ENCODE measurements around the gene SMIM22.
"Not testable (repeated sequence)": the region's sequence is repeated elsewhere in the genome, so short reads cannot be mapped to it uniquely, and the experiment has no call there.

Gene SMIM22

DNA sequence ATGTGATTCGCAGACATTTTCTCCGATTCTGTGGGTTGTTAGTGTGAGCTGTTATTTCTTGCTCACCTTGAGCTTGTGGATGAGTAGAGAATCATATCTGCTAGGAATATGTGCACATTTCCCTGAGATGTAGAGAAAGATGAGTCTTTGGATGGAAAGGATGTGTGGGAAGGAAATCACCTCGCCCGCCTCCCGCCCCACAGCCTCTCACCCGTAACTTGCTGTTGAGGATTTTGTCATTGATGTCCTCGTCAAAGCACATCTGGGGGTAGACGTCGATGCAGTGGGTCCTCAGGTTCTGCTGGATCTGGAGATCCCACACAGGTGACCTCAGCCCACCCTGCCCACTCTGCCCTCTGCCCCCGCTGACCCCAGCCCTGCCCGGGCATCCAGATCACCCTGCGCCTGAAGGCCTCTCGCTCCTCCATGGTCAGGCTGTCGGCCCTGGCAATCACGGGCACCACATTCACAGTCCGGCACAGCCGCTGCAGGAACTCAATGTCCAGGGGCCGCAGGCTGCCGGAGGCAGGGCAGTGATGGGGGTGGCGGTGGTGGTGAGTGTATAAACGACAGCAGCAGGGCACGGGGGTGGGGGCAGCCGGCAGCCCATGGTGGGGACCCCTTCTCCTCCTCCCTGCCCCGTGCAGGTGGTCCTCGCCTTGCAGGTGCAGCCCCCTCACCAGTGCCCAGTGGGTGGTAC lies 11.8 kb upstream of the SMIM22 start:
- no peaks in the 10 kb centered on the region for H3K27me3 Mint-ChIP-seq (ENCODE audit: low read depth)
- no peak overlapping the region for H3K27ac Mint-ChIP-seq
- H3K9me3 Mint-ChIP-seq: no peaks in the 10 kb centered on the region
- H3K4me1 Mint-ChIP-seq (ENCODE audit: low read depth): no peaks in the 10 kb centered on the region
- no peaks in the 10 kb centered on the region for H3K36me3 Mint-ChIP-seq (ENCODE audit: low read depth)
- no peak overlapping the region for H3K4me3 Mint-ChIP-seq

DNA sequence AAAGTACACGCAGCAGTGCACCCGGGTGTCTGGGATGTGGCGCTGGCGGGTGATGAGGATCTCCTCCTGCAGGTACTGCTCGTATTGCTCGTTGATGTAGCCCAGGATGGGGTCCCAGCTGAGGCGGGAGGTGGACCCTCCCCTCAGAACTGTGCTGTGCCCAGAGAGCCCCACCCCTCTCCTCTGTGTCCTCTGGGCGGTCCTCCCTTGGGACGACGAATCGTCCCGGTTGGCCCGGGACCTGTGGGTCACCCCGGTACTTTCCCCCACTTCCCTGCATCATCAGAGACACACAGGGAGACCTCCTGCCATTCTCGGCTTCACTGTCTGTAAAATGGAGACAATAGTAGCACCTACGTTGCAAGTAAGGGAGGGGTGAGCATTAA lies 11.2 kb upstream of the SMIM22 start:
- Mint-ChIP-seq H3K36me3 (ENCODE audit: low read depth) (no peaks in the 10 kb centered on the region), H3K4me1 (ENCODE audit: low read depth) (no peaks in the 10 kb centered on the region), H3K4me3 (no peak overlapping the region), H3K9me3 (no peaks in the 10 kb centered on the region), H3K27me3 (ENCODE audit: low read depth) (no peaks in the 10 kb centered on the region), H3K27ac (no peak overlapping the region)

DNA sequence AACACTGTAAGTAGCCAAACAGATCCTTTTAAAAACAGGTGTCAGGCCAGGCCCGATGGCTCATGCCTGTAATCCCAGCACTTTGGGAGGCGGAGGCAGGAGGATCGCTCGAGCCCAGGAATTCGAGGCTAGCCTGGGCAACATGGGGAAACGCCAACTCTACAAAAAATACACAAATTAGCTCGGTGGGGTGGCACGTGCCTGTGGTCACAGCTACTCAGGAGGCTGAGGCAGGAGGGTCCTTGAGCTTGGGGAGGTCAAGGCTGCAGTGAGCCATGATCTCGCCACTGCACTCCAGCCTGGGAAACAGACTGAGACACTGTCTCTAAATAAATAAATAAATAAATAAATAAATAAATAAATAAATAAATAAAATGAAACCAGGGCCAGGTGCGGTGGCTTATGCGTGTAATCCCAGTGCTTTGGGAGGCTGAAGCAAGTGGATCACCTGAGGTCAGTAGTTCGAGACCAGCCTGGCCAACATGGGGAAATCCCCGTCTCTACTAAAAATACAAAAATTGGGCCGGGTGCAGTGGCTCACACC lies 10.7 kb upstream of the SMIM22 start:
- not testable (repeated sequence) for H3K27ac Mint-ChIP-seq; H3K4me3 Mint-ChIP-seq; H3K9me3 Mint-ChIP-seq; H3K36me3 Mint-ChIP-seq (ENCODE audit: low read depth); H3K4me1 Mint-ChIP-seq (ENCODE audit: low read depth); H3K27me3 Mint-ChIP-seq (ENCODE audit: low read depth)

DNA sequence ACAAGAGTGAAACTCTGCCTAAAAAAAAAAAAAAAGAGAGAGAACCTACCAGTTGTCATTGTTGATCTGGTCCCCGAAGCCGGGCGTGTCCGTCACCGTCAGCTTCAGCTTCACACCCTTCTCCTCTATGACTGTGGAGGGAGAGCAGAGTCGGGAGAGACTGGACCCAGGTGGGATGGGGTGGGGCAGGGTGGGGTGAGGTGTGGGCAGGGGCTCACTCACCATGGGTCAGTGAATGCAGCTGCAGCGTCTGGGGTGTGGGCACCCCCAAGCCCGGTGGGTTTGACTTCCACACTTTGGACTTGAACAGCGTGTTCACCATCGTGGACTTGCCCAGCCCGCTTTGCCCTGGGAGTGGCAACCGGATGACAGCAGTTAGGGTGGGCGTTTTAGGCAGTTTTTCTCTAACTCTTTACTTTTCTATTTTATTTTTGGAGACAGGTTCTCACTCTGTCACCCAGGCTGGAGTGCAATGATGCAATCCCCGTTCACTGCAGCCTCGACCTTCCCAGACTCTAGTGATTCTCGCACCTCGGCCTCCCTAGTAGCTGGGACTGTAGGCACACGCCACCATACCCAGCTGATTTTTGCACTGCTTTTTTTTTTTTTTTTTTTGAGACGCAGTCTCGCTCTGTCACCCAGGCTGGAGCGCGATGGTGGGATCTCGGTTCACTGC lies 9.3 kb upstream of the SMIM22 start:
- Mint-ChIP-seq H3K36me3 (ENCODE audit: low read depth) (no peaks in the 10 kb centered on the region), H3K4me1 (ENCODE audit: low read depth) (peaks cover 3% of the 10 kb centered on the region), H3K9me3 (no peaks in the 10 kb centered on the region), H3K27ac (no peak overlapping the region), H3K4me3 (no peak overlapping the region), H3K27me3 (ENCODE audit: low read depth) (no peaks in the 10 kb centered on the region)

DNA sequence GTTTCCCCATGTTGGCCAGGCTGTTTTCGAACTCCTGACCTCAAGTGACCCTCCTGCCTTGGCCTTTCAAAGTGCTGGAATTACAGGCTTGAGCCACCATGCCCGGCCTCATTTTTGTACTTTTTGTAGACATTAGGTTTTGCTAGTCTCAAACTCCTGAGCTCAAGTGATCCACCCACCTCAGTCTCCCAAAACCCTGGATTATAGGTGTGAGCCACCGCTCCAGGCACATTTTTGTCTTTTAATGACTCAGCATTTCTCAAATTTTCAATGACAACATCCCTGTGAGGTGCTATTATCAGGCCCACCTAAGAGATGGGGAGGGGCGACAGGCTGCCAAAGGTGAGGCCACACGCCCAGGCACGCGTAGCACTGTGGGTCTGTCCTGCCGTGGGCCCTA lies 8.1 kb upstream of the SMIM22 start:
- Mint-ChIP-seq H3K4me1 (ENCODE audit: low read depth) (peaks cover 3% of the 10 kb centered on the region), H3K36me3 (ENCODE audit: low read depth) (no peaks in the 10 kb centered on the region), H3K4me3 (no peak overlapping the region), H3K9me3 (no peaks in the 10 kb centered on the region), H3K27ac (no peak overlapping the region), H3K27me3 (ENCODE audit: low read depth) (no peaks in the 10 kb centered on the region)

DNA sequence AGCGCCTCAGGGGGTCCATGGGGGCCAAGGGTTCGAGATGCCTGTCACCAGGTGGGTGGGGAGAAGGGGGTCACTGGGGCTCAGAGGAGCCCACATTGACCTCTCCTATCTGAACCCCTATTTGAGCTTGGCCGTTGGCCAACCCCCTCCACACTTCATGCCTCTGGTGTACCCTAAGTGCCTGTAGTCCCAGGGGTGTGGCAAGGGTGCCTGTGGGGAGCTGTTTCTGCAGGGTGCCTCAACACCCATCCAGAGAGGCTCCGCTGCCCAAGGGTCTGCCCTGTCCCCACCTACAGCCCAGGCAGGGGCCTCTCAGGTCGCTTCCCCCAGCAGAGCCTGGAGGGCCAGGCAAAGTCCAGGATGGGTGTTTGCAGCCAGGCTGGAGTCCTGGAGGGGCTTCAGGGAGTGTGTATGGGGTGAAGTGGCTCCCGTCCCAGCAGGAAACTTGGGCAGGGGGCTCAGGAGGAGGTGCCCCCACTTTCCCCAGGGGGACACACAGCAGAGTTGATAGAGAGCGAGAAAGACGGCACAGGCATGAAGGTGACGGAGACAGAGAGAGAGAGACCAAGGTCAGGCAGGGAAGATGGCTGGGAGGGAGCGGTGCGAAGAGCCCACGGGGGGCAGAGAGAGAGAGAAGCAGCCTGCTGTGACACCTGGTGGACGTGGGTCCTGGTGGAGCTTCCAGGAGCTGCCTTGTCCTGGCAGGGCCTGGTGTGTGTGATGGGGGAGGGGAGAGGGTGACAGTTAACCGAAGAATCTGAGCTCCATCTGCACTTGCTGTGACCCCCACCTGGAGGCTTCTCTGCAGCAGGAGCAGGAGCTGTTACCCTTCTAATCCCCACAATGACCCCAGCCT lies 7.3 kb upstream of the SMIM22 start, which contains the start of gene SEPTIN12:
Gene SEPTIN12, minus strand, starts transcription at position 719 of the 856 bp plus-strand sequence. Its CDS starts 700 bp downstream, at position 19.
- Mint-ChIP-seq H3K27me3 (ENCODE audit: low read depth) (no peaks in the 10 kb centered on the region), H3K27ac (no peak within 1 kb of the TSS), H3K36me3 (ENCODE audit: low read depth) (no peaks in the 10 kb centered on the region), H3K4me1 (ENCODE audit: low read depth) (peaks cover 3% of the 10 kb centered on the region), H3K4me3 (no peak within 1 kb of the TSS), H3K9me3 (no peaks in the 10 kb centered on the region)

DNA sequence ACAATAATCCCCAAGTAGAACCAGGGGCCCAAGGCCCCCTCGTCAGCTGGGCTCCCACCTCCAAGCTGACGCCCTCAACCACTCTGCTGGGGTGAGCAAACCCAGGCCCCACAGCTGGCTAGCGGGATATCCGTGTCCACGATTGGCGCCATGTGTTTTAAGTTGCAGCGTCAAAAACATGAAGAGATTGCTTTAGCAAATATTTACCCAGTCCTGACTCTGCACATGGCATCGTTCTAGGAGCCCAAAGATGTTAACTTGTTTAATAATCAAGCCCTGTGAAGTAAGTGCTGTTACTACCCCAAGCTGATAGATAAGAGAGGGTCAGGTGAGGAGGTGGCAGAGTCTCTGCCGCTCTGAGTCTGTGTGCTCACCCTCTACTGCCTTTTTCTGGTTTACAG lies 6.7 kb upstream of the SMIM22 start:
- H3K27ac Mint-ChIP-seq: no peak overlapping the region
- no peaks in the 10 kb centered on the region for H3K9me3 Mint-ChIP-seq
- no peaks in the 10 kb centered on the region for H3K36me3 Mint-ChIP-seq (ENCODE audit: low read depth)
- no peak overlapping the region for H3K4me3 Mint-ChIP-seq
- no peaks in the 10 kb centered on the region for H3K27me3 Mint-ChIP-seq (ENCODE audit: low read depth)
- peaks cover 3% of the 10 kb centered on the region for H3K4me1 Mint-ChIP-seq (ENCODE audit: low read depth)

DNA sequence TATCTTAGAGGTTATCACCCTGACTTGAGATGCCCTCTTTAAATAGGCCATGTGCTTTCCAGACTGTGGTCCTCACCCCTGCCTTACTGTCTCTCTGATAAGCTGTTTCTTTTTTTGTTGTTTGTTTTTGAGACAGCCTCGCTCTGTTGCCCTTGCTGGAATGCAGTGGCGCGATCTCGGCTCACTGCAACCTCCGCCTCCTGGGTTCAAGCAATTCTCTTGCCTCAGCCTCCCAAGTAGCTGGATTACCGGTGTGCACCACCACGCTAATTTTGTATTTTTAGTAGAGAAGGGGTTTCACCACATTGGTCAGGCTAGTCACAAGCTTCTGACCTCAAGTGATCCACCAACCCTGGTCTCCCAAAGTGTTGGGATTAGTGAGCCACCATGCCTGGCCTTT lies 6.3 kb upstream of the SMIM22 start:
- Mint-ChIP-seq H3K27me3 (ENCODE audit: low read depth) (no peaks in the 10 kb centered on the region), H3K36me3 (ENCODE audit: low read depth) (no peaks in the 10 kb centered on the region), H3K4me3 (no peak overlapping the region), H3K9me3 (no peaks in the 10 kb centered on the region), H3K4me1 (ENCODE audit: low read depth) (peaks cover 3% of the 10 kb centered on the region), H3K27ac (no peak overlapping the region)

DNA sequence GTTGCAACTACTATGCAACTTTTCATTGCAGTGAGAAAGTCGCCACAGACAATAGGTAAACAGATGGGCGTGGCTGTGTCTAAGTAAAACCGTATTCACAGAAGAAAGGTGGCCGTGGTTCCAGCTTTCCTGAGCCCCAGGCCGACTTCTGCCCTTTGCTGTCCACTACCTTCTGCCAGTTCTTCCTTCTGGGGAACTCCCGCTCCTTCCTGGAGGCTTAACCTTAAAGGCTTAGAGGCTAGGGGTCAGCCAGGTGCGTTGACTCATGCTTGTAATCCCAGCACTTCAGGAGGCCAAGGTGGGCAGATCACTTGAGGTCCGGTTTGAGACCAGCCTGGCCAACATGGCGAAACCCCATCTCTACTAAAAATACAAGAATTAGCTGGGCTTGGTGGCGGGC lies 4.9 kb upstream of the SMIM22 start:
- H3K9me3 Mint-ChIP-seq: no peaks in the 10 kb centered on the region
- no peaks in the 10 kb centered on the region for H3K36me3 Mint-ChIP-seq (ENCODE audit: low read depth)
- H3K4me1 Mint-ChIP-seq (ENCODE audit: low read depth): peaks cover 3% of the 10 kb centered on the region
- H3K27ac Mint-ChIP-seq: no peak overlapping the region
- H3K4me3 Mint-ChIP-seq: no peak overlapping the region
- H3K27me3 Mint-ChIP-seq (ENCODE audit: low read depth): no peaks in the 10 kb centered on the region

DNA sequence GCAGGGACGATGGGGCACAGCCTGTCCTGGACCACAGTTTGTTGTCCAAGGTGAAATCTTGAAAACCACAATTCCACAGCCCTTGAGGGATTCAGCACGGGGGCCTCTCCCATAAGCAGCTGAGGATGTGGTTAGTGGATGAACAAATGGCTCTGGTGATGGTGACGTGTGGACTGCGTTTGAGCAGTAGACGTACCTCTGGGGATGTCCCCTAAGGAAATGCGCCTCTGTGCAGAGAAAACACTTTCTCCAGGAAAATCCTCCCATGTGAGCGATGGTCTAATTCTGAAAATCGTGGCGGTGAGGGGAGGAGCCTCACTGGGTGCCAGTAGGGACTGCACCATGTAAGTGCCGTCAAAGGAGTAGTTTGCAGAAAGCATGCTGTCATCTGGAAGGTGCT lies 4.3 kb upstream of the SMIM22 start:
- no peak overlapping the region for H3K4me3 Mint-ChIP-seq
- H3K27me3 Mint-ChIP-seq (ENCODE audit: low read depth): no peaks in the 10 kb centered on the region
- no peaks in the 10 kb centered on the region for H3K9me3 Mint-ChIP-seq
- H3K4me1 Mint-ChIP-seq (ENCODE audit: low read depth): peaks cover 3% of the 10 kb centered on the region
- no peak overlapping the region for H3K27ac Mint-ChIP-seq
- H3K36me3 Mint-ChIP-seq (ENCODE audit: low read depth): no peaks in the 10 kb centered on the region

DNA sequence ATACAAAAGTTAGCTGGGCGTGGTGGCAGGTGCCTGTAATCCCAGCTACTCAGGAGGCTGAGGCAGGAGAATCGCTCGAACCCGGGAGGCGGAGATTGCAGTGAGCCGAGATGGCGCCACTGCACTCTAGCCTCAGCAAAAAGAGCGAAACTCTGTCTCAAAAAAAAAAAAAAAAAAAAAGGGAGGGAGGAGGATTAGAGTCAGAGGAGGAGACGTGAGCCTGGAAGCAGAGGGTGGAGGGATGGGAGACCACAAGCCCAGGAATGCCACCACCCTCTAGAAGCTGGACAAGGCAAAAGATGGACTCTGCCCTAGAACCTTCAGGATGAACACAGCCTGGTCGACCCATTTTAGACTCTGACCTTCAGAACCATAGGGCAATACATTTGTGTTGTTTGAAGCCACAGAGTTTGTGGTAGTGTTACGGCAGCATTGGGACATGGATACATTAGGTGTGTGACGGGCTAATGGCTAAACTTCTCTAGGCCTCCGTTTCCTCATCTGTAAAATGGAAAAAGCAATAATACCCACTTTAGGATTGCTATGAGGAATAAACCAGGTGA lies 2.1 kb upstream of the SMIM22 start:
- Mint-ChIP-seq H3K4me3 (no peak overlapping the region), H3K27ac (no peak overlapping the region), H3K9me3 (no peaks in the 10 kb centered on the region), H3K4me1 (ENCODE audit: low read depth) (peaks cover 3% of the 10 kb centered on the region), H3K27me3 (ENCODE audit: low read depth) (no peaks in the 10 kb centered on the region), H3K36me3 (ENCODE audit: low read depth) (no peaks in the 10 kb centered on the region)

DNA sequence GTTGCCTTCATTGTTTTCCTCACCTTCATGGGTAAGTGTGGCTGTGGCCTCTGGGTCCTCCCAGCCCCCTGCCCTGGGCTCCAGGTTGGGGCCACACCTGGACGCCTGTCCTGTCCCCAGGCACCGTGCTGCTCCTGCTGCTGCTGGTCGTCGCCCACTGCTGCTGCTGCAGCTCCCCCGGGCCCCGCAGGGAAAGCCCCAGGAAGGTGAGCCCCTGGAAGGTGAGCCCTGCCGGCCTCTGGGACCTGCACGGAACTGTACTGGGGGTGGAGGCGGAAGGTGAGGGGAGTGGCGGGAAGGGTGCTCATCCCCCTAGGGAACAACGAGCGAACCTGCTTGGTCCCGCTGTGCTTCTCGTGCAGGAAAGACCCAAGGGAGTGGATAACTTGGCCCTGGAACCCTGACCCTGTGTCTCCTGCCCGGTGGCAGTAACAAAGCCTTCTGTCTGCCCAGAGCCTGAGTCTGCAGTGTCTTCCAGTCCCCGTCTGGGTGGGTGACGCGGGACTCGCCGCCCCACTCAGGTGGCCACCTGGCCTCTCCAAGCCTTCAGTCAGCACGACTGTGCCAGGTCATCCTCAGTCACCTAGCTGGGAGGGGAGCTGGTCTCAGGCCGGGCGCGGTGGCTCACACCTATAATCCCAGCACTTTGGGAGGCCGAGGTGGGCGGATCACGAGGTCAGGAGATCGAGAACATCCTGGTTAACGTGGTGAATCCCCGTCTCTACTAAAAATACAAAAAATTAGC lies 831 bp downstream of the SMIM22 start:
- H3K4me3 Mint-ChIP-seq: no peak overlapping the region

DNA sequence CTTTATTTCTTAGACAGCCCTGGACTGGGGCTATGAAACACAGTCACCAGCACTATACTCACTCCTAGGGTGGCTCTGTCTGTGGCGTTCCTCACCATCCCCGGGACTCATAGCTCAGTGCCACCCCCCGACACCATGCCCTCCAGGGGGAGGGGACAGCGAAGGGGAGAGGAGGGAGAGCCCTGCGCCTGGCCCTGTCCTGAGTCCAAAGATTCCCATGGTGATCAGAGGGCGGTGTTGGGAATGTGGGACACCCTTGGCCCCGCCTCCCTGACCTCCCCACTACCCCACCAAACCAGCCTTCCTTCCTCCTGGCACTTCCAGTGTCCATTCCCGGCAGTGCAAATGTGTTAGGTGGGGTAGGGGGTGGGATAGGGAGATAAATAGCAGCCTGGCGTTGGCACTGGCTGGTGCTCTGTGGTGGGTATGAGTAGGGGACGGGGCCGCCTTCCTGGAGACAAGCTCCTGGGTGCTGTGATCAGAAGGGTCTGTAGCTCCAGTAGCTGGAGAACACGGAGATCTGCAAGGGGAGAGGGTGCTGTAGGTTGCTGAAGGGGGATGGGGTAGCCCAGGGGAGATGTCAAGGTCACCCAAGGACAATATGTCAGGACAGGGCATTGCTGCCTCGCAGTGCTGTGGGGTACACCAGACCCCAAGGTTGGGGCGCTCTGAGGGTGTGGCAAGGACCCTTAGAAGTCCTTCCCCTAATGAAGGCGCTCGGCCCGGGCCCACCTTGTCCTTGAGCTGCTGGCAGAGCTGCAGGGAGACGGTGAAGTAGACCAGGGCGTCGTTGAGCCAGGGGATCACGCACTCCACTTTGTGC lies 2.0 kb downstream of the SMIM22 start:
- no peaks in the 10 kb centered on the region for H3K27me3 Mint-ChIP-seq (ENCODE audit: low read depth)
- no peaks in the 10 kb centered on the region for H3K9me3 Mint-ChIP-seq
- H3K27ac Mint-ChIP-seq: no peak overlapping the region
- H3K4me3 Mint-ChIP-seq: no peak overlapping the region
- no peaks in the 10 kb centered on the region for H3K36me3 Mint-ChIP-seq (ENCODE audit: low read depth)
- peaks cover 3% of the 10 kb centered on the region for H3K4me1 Mint-ChIP-seq (ENCODE audit: low read depth)

More for the DNA sequence above, 831 bp downstream of the SMIM22 start:
- Mint-ChIP-seq H3K9me3 (no peaks in the 10 kb centered on the region), H3K4me1 (ENCODE audit: low read depth) (peaks cover 3% of the 10 kb centered on the region), H3K36me3 (ENCODE audit: low read depth) (no peaks in the 10 kb centered on the region), H3K27me3 (ENCODE audit: low read depth) (no peaks in the 10 kb centered on the region), H3K27ac (no peak overlapping the region)

All from T-helper 1 cell treated with Interleukin-12 subunit alpha and Interleukin-12 subunit beta and Interleukin-4 antibody, amounts not matched to agents 30 μg/mL and 1 μg/mL, for 36 hours (primary cell).